ENCODE measurements around the gene PARD6G. TPM values are rescaled to one million over a fixed set of nuclear protein-coding genes. Genes with fewer than 3 reads are reported as not detected.

Gene PARD6G
- total RNA-seq, 2 experiments from 2014 or later = 0.10 TPM; not detected in 1

- no peaks in the 10 kb centered on the region for H3K9me3 Mint-ChIP-seq
- intact Hi-C loops (cut with micrococcal nuclease) = loop anchor here (1.0 to 10.0 kb wide), 3 partner anchors 100 to 783 kb away; partner anchors contain the start of gene KCNG2
- H3K27ac Mint-ChIP-seq = no peak overlapping the region
- H3K4me3 Mint-ChIP-seq = no peak overlapping the region
- peak; percentile 86 for DNase-seq
- peaks cover 21% of the 10 kb centered on the region for H3K27me3 Mint-ChIP-seq (ENCODE audit: low read depth)
- CTCF ChIA-PET = interaction anchor here (1.0 to 6.7 kb wide), 14 partner anchors 10 to 135 kb away, joined by 3 to 43 read pairs (median 4); no protein-coding TSS in a partner anchor
- H3K4me1 Mint-ChIP-seq (ENCODE audit: low read depth) = peaks cover 3% of the 10 kb centered on the region
- no peaks in the 10 kb centered on the region for H3K36me3 Mint-ChIP-seq (ENCODE audit: low read depth)
Observed at GRCh38 chr18:80157708-80158343, 89.5 kb downstream of the PARD6G start.

GRCh38 chr18:80154293-80154692, 93.0 kb downstream of the PARD6G start:
- Mint-ChIP-seq H3K4me3 (no peak overlapping the region), H3K27me3 (ENCODE audit: low read depth) (peaks cover 16% of the 10 kb centered on the region), H3K36me3 (ENCODE audit: low read depth) (no peaks in the 10 kb centered on the region), H3K4me1 (ENCODE audit: low read depth) (peaks cover 3% of the 10 kb centered on the region), H3K9me3 (no peaks in the 10 kb centered on the region), H3K27ac (no peak overlapping the region)
- CTCF ChIA-PET = interaction anchor here (0.8 to 6.7 kb wide), 2 partner anchors 101 to 114 kb away, joined by 4 to 43 read pairs; no protein-coding TSS in a partner anchor
- intact Hi-C loops (cut with micrococcal nuclease) = loop anchor here (2.0 to 10.0 kb wide), 2 partner anchors 171 to 779 kb away; no protein-coding TSS in a partner anchor
- peak; percentile 64 for DNase-seq

GRCh38 chr18:80149667-80150066, 97.6 kb downstream of the PARD6G start:
- H3K4me1 Mint-ChIP-seq (ENCODE audit: low read depth) = peaks cover 13% of the 10 kb centered on the region
- intact Hi-C loops (cut with micrococcal nuclease) = loop anchor here (5.0 to 10.0 kb wide), 3 partner anchors 467 to 775 kb away; partner anchors contain the start of gene NFATC1
- no peaks in the 10 kb centered on the region for H3K9me3 Mint-ChIP-seq
- CTCF ChIA-PET = interaction anchor here (1.0 kb wide), 1 partner anchor 9 kb away, joined by 3 read pairs; no protein-coding TSS in a partner anchor
- peaks cover 24% of the 10 kb centered on the region for H3K27me3 Mint-ChIP-seq (ENCODE audit: low read depth)
- no peak overlapping the region for H3K27ac Mint-ChIP-seq
- H3K36me3 Mint-ChIP-seq (ENCODE audit: low read depth) = no peaks in the 10 kb centered on the region
- H3K4me3 Mint-ChIP-seq = no peak overlapping the region
- DNase-seq = no peak

- Mint-ChIP-seq H3K9me3 (no peaks in the 10 kb centered on the region), H3K27ac (no peak overlapping the region), H3K4me3 (peak overlapping the region; percentile 82), H3K4me1 (ENCODE audit: low read depth) (peaks cover 10% of the 10 kb centered on the region), H3K27me3 (ENCODE audit: low read depth) (peaks cover 24% of the 10 kb centered on the region), H3K36me3 (ENCODE audit: low read depth) (no peaks in the 10 kb centered on the region)
- CTCF ChIA-PET = interaction anchor here (3.6 kb wide), 1 partner anchor 9 kb away, joined by 34 read pairs; no protein-coding TSS in a partner anchor
- DNase-seq = peak; percentile 14
- intact Hi-C loops (cut with micrococcal nuclease) = loop anchor here (5.0 to 10.0 kb wide), 2 partner anchors 466 to 754 kb away; partner anchors contain the start of gene NFATC1
Observed at GRCh38 chr18:80148326-80149199, 98.8 kb downstream of the PARD6G start.

- intact Hi-C loops (cut with micrococcal nuclease) = loop anchor here (1.0 to 10.0 kb wide), 5 partner anchors 39 to 753 kb away; partner anchors contain the start of genes ADNP2, NFATC1, RBFA and TXNL4A
Observed at GRCh38 chr18:80147418-80148325, 99.6 kb downstream of the PARD6G start.

GRCh38 chr18:80147037-80147417, 100.3 kb downstream of the PARD6G start:
- intact Hi-C loops (cut with micrococcal nuclease) = loop anchor here (1.0 to 10.0 kb wide), 5 partner anchors 38 to 752 kb away; partner anchors contain the start of genes ADNP2, NFATC1, RBFA and TXNL4A
- H3K36me3 Mint-ChIP-seq (ENCODE audit: low read depth) = no peaks in the 10 kb centered on the region
- H3K27me3 Mint-ChIP-seq (ENCODE audit: low read depth) = peaks cover 24% of the 10 kb centered on the region
- H3K9me3 Mint-ChIP-seq = no peaks in the 10 kb centered on the region
- CTCF ChIA-PET = interaction anchor here (1.4 to 3.6 kb wide), 2 partner anchors 11 to 14 kb away, joined by 3 to 34 read pairs; no protein-coding TSS in a partner anchor
- no peak overlapping the region for H3K27ac Mint-ChIP-seq
- H3K4me3 Mint-ChIP-seq = peak overlapping the region; percentile 82
- H3K4me1 Mint-ChIP-seq (ENCODE audit: low read depth) = peaks cover 10% of the 10 kb centered on the region
- DNase-seq = no peak

More at GRCh38 chr18:80147418-80148325, 99.6 kb downstream of the PARD6G start:
- Mint-ChIP-seq H3K36me3 (ENCODE audit: low read depth) (no peaks in the 10 kb centered on the region), H3K27me3 (ENCODE audit: low read depth) (peaks cover 24% of the 10 kb centered on the region), H3K27ac (no peak overlapping the region), H3K4me3 (peak overlapping the region; percentile 82), H3K4me1 (ENCODE audit: low read depth) (peaks cover 10% of the 10 kb centered on the region), H3K9me3 (no peaks in the 10 kb centered on the region)
- DNase-seq = peak; percentile 90
- CTCF ChIA-PET = interaction anchor here (3.6 kb wide), 1 partner anchor 10 kb away, joined by 34 read pairs; no protein-coding TSS in a partner anchor

GRCh38 chr18:80145196-80145804, 102.0 kb downstream of the PARD6G start:
- Mint-ChIP-seq H3K36me3 (ENCODE audit: low read depth) (no peaks in the 10 kb centered on the region), H3K27me3 (ENCODE audit: low read depth) (peaks cover 19% of the 10 kb centered on the region), H3K27ac (no peak overlapping the region), H3K4me3 (no peak overlapping the region), H3K4me1 (ENCODE audit: low read depth) (peaks cover 10% of the 10 kb centered on the region), H3K9me3 (no peaks in the 10 kb centered on the region)
- intact Hi-C loops (cut with micrococcal nuclease) = loop anchor here (5.0 to 10.0 kb wide), 2 partner anchors 463 to 750 kb away; partner anchors contain the start of gene NFATC1
- CTCF ChIA-PET = interaction anchor here (1.4 to 3.6 kb wide), 3 partner anchors 12 to 16 kb away, joined by 3 to 34 read pairs (median 8); no protein-coding TSS in a partner anchor
- DNase-seq = no peak

GRCh38 chr18:80143881-80144280, 103.4 kb downstream of the PARD6G start:
- Mint-ChIP-seq H3K9me3 (no peaks in the 10 kb centered on the region), H3K4me3 (no peak overlapping the region), H3K36me3 (ENCODE audit: low read depth) (peaks cover 2% of the 10 kb centered on the region), H3K27ac (no peak overlapping the region), H3K4me1 (ENCODE audit: low read depth) (peaks cover 10% of the 10 kb centered on the region), H3K27me3 (ENCODE audit: low read depth) (peaks cover 14% of the 10 kb centered on the region)
- no peak for DNase-seq
- CTCF ChIA-PET = interaction anchor here (0.5 to 1.5 kb wide), 3 partner anchors 13 to 82 kb away, joined by 3 to 8 read pairs (median 4); no protein-coding TSS in a partner anchor
- intact Hi-C loops (cut with micrococcal nuclease) = loop anchor here (10.0 kb wide), 1 partner anchor 749 kb away; the partner anchor contains the start of gene NFATC1

GRCh38 chr18:80140455-80140985, 106.8 kb downstream of the PARD6G start:
- Mint-ChIP-seq H3K27me3 (ENCODE audit: low read depth) (no peaks in the 10 kb centered on the region), H3K4me3 (no peak overlapping the region), H3K4me1 (ENCODE audit: low read depth) (no peaks in the 10 kb centered on the region), H3K9me3 (no peaks in the 10 kb centered on the region), H3K27ac (no peak overlapping the region), H3K36me3 (ENCODE audit: low read depth) (peaks cover 22% of the 10 kb centered on the region)
- intact Hi-C loops (cut with micrococcal nuclease) = loop anchor here (10.0 kb wide), 1 partner anchor 746 kb away; the partner anchor contains the start of gene NFATC1
- DNase-seq = no peak
- CTCF ChIA-PET = interaction anchor here (0.6 to 1.0 kb wide), 2 partner anchors 10 to 347 kb away, joined by 6 to 7 read pairs; no protein-coding TSS in a partner anchor

- no peaks in the 10 kb centered on the region for H3K9me3 Mint-ChIP-seq
- CTCF ChIA-PET = interaction anchor here (0.7 kb wide), 1 partner anchor 21 kb away, joined by 3 read pairs; no protein-coding TSS in a partner anchor
- H3K27ac Mint-ChIP-seq = no peak overlapping the region
- no peaks in the 10 kb centered on the region for H3K4me1 Mint-ChIP-seq (ENCODE audit: low read depth)
- H3K27me3 Mint-ChIP-seq (ENCODE audit: low read depth) = no peaks in the 10 kb centered on the region
- peaks cover 38% of the 10 kb centered on the region for H3K36me3 Mint-ChIP-seq (ENCODE audit: low read depth)
- intact Hi-C loops (cut with micrococcal nuclease) = no loop called here
- no peak overlapping the region for H3K4me3 Mint-ChIP-seq
- DNase-seq = no peak
Observed at GRCh38 chr18:80137976-80138375, 109.3 kb downstream of the PARD6G start.
